Embryonic facial prominence (tissue), 1 donor: Measurements from ENCODE around the gene ZNF444.

ENCODE experiments used
- DNase-seq: peaks from one replicate; pipeline ENCODE4 v3.0.0-alpha.2; 2016; ENCODE audit errors: extremely low spot score

Gene ZNF444

DNA sequence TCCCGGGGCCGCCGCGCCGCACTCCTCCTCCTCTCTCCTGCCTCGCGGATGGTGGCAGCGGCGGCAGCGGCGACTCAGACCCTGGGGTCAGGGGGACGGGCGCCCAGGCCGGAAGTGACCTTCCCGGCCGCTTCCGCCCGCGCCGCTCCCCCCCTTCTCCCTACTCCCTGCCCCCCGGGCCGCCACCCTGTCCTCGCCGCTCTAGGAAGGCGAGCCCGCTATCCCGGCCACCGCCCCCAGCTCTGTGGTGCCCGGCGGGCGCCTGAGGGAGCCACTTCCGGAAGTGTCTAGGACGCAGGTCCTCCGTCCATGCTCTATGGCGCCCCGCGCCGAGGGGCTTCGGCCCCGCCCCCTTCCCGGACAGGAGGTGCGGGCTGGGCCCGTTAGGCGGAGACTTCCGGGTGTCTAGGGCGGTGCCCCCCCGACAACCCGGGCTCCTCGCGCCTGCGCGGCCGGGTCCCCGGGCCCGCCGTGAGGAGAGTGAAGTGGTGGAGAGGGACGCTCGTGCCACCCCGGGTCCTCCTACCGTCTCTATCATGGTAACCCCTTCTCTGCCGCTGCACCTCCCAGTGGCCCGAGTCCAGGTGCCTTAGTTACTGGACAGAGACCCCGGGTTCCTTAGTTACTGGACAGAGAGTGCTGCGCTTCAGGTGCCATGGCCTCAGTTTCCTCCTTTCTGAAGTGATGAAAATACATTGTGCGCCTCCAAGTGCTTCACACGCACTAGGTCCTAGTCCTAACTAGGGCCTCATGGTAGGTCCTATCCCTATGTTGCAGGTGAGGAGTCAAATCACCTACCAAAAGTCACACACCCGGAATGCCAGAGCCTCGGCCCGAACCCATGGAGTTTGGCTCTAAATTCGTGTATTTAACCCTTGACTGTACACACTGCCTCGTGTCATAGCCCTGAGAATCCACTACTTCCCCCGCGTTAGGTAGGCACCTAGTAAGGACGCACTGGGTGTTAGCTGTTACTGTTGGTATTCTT lies 19.6 kb upstream of the ZNF444 start, which contains the start of gene ZNF787:
Gene ZNF787 (minus strand): TSS at position 116 of the 988 bp plus-strand sequence. CDS start 18,078 bp downstream, outside the sequence.
- peak; percentile 93 for DNase-seq

DNA sequence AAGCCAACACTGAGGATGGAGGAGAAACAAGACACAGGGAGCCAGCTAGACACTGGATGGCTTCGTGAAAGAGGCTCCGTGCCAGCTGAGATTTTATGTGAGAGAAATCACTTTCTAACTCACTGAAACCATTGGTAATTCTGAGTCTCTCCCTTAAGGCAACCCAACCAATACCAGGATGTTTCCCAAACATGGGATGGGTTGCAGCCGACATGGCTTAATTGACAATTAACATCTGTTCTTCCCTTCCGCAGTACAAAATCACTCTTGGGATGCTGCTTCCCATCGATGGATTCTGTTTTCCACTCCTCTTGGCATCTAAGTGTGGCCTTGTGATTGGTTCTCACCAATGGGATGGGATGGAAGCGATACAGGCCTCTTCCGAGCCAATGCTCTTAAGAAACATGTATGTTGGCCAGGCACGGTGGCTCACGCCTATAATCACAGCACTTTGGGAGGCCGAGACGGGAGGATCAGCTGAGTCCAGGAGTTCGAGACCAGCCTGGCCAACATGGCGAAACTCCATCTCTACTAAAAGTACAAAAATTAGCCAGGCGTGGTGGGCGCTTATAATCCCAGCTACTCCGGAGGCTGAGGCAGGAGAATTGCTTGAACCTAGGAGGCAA lies 17.7 kb upstream of the ZNF444 start:
- DNase-seq: no peak

DNA sequence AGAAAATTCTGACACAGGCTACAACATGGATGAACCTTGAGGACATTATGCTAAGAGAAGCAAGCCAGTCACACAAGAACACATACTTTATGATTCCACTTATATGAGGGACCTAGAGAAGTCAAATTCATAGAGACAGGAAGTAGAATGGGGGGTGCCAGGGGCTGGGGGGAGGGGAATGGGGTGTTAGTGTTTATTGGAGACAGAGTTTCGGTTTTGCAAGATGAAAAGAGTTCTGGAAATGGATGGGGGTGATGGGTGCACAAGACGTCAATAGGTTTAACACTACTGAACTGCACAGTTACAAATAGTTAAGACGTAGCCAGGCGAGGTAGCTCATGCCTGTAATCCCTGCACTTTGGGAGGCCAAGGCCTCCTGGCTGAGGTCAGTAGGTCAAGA lies 16.5 kb upstream of the ZNF444 start:
- no peak for DNase-seq

DNA sequence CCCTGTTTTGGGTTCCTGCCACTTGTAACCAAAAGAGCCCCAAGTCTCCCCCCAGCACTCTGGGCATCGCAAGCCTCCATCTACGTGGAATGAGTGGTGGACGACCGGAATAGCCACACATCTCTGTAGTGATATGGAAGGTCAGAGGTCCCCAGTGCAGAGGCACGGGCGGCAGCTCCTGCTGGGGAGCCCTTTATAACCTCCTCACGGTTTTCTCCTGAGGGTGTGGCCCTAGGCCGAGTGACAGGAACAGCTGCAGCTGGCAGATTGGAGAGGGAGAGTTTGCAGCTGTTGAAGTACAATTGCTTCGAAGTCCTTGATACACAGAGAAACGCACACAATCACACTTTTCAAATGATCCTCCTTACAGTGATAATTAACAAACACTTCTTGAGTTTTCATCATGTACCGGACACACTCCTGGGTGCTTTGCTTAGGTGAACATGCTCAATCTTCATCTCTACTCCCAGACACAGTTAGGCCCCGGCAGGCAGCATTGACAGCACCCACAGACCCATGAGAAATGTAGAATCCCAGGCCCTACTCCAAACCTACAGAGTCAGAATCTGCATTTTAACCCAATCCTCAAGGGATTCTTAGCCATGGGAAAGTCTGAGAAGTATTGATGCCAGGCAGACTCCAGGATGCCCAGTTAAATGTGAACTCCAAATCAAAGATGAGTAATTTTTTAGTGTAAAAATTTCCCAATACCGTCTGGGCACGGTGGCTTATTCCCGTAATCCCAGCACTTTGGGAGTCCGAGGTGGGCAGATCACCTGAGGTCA lies 15.1 kb upstream of the ZNF444 start:
- DNase-seq: no peak

DNA sequence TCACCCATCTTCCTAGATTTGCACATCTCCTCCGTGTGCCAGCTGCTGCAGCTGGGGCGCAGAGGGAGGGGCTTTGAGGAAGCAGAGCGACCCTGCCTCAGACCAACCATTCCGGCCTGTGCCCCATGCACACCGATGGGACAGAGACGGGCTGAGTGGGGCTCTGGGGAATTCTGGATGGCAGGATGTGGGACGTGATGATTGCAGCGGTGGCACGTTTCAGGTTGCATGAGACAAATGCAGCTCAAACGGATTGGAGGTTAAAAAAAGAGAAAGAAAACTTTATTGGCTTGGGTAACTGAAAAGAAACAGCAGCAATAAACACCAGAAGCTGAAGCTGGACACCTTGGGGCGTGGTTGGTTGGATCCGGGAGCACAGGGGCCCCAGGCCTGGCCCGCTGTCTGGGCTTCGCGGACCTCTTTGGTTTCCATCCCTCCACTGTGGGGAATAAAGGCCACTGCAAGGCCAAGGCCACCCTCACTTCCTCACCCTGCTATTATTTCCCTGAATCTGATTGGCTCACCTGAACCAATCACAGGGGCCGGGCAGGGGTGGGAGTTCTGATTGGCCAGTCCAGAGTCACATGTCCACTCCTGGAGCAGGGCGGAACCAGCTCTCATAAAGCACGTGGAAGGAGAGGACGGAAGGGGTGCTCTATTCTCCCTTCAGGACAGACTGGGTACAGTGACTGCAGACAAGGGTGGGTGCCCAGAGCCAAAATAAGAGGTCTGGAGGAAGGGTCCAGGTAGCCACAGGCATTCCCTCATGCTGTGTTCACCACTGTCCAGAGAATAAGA lies 13.9 kb upstream of the ZNF444 start:
- DNase-seq: no peak

DNA sequence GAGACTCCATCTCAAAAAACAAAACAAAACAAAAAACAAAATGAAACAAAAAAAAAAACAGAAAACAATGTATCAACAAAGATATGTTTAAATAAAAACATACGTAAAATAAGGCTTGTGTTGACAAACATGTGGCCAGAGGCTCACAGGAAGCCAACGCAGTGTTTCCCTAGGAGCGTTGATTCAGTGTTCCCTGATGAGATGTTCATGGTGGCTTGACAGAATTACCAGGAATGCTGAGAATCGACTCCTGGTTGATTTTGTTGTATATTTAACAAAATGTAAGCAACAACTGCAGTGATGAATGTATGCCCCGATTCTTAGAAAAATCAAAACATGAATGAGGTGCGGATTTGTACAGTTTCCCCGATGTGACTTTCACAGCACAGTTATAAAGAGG lies 11.1 kb upstream of the ZNF444 start:
- no peak for DNase-seq

DNA sequence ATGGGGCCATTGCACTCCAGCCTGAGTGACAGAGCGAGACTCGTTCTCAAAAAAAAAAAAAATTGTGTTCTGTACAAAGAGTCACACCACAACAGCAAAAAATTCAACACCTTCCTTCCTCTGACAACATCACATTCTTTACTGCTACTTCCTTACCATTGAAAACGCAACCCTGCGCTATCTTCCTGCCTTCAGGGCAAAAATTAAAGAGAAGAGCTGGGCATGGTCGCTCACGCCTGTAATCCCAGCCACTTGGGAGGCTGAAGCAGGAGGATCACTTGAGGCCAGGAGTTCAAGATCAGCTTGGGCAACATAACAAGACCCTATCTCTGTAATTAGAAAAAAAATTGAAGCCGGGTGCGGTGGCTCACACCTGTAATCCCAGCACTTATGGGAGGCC lies 9.4 kb upstream of the ZNF444 start:
- no peak for DNase-seq

DNA sequence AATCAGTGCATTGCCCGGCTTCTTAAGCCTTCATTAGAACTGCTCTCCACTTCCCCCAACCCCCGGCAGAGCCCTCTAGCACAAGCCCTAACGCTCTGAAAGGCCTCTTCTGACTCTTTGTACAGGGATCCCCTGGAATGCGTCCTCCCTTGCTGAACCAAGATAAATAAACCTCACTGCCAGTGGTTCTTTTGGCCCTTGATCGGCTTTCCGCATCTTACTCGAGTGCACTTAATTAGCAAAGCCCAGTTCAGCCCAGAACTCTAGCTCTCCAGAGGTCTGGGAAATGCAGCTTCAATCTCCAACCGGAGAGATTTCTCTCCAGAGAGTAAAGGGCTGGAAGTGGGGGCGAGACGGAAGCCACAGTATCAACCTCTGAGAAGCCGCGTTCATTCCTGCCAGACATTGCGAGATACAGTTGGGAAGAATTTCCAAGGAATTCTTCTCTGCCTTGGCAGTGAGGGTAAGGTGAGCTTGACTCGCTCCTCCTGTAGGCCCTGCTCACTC lies 8.7 kb upstream of the ZNF444 start:
- no peak for DNase-seq

DNA sequence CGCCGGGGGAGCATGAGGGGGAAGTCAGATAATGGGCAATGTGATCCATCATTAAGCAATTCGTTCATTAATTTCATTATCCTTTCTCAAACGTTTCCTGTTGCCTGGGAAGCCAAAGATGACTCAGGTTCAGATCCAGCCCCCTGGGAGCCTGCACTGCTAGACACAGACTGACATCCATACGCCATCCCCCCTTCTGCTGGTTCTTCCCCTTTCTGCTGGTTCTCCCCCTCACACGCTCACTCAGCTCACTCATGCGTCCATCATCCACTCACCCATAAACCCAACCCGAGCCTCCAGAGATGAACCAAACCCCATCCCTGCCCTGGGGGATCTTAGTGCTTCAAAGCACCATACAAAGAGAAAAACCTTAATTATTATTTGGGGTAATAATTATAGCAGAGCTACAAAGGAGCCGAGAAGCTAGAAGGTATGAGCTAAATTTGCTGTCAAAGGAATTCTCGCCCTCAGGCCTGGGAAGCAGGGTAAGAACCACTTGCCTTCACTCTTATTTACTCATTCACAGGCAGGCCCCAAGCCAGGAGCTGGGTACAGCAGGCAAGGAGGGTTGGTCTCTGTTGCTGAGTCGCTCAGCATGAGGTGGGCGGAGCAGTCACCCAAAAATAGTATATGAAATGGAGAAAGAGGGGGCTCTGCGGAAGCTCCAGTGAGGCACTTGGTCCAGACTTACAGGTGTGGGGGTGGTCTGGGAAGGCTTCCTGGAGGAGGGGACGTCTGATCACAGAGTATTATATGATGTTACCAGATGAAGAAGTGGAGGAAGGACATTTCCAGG lies 7.0 kb upstream of the ZNF444 start:
- no peak for DNase-seq

DNA sequence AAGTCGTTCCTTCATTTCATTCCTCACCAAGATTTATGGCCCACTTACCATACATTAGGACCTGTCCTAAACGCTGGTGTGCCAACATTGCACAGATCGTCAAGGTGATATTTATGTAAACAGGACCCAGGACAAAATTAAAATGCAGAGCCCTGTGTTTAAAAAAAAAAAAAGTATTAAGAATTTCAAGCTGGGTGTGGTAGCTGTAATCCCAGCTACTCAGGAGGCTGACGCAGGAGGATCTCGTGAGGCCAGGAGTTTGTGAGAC lies 6.5 kb upstream of the ZNF444 start:
- DNase-seq: no peak

DNA sequence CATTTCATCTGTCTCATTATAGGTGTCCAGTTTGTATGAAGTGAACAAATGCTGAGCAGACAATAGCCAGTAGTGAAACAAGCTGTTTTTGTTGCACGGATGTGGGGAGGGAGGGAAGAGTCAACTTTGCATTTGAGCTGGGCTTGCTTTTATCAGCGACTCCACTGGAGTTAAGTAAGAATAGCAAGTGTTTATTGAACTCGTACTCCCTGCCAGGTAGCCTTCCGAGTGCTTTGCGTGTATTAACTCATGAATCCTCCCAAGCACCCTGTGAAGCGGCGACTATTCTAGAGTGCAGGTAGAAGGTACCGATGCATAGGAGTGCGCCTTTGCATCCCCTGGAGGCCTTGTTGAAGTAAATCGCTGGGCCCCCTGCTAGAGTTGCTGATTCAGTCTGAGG lies 4.7 kb upstream of the ZNF444 start:
- DNase-seq: no peak

DNA sequence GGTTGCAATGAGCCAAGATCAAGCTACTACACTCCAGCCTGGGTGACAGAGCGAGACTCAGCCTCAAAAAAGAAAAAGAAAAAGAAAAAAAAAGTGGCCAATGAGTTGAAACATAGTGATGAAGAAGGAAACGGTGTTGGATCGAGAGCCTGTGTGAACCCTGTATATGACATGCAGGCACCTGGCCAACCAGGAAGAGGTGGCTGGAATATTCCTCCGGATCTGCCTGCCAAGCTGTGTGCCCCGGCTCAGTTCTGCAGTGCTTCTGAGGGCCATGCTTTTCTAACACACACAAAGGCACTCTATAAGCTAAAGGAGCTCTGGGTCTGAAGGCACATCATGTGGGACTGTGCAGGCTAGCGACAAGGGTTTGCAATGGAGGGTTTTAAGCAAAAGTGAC lies 3.7 kb upstream of the ZNF444 start:
- DNase-seq: no peak

DNA sequence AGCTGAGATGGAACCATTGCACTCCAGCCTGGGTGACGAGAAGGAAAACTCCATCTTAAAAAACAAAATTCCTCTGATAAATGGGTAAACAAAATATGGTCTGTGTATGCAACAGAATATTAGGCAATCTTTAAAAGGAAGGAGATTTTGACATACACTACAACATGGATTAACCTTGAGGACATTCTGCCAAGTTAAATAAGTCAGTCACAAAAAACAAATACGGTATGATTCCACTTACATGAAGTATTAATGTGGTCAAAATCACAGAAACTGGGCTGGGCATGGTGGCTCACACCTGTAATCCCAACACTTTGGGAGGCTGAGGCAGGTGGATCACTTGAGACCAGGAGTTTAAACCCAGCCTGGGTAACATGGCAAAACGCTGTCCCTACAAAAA lies 3.0 kb upstream of the ZNF444 start:
- DNase-seq: no peak

DNA sequence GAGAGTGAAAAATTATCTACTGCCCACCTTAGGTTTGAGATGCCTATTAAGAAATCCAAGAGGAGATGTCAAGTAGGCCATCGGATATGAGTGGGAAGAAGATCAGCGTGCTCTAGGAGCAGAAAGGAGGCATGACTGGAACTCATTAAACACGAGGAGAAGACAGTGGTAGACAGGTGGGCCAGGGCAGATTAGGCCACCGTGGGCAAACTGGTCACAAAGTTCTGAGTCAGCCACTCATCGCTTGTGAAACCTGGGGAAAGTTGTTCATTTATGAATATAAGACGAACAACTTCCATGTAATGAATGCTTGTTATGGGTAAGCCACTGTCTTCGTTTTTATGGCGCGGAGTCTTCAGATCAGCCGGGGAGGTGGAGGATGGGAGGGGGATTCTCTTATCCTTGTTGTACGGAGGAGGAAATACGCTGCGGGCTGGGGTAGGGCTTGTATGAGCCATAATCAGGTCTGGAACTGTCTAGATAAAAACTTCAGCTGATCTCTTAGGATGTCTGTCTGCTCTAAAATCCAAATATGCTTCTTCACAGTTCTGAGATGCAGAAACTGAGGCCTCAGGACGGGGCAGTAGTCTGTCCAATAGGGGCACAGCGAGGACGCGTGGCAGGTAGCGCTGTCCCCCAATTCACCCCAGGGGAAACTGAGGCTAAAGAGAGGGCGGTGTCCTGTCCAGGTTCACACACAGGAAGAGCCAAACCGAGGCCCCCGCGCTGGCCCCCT lies 1.1 kb upstream of the ZNF444 start:
- no peak for DNase-seq

DNA sequence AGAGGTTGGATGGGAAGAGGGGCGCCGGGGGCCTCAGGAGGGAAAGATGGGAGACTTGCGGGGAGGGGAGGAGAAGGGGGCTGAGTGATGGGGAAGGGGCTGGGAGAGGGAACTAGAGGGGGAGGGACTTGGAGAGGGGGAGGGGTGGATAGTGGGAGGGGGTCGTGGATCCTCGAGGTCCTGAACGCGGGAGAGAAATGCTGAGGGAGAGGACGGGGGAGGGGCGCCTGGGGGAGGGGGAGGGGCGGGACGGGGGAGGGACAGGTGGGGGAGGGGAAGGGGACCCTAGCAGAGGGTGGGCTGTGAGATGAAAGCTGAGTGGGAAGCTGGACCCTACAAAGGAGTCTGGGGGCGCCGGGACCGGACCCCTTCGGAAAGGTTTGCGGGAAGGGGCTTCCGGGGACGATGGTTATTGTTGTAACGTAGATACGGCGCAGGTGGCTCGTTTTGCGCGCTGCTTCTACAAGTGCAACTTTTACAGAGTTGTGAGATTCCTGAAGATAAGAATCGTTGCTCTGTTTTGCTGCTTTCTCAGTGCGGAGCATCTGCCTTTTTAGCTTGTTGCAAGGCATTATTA lies 418 bp downstream of the ZNF444 start:
- DNase-seq: peak; percentile 89

DNA sequence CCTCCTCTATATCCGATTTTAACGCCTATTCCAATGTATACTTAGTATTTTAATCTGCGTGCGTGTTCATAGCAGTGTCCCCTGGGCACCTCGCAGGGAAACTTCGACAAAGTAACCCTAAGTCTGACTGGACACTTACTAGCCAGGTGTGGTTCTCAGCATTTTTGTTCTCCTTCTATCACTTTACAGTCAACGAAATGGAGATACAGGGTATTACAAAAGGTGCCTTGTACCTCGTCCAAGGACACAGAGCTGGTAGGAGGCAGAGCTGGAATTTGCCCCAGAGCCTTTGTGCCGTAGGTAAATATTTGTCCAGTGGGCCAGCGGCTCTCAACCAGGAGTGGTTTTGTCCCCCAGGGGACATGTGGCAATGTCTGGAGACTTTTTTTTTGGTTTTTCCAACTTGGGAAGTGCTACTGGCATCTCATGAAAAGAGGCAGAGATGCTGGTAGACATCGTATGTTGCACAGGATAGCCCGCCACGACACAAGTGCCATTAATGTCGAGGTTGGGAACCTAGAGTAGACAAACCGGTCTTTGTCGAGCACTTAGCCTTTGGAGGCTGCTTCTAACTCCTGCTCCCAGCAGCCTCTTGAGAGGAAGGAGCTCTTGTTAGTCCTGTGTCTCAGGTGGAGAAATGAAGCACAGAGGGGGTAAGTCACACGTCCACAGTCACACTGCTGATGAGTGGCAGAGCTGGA lies 1.1 kb downstream of the ZNF444 start:
- no peak for DNase-seq

DNA sequence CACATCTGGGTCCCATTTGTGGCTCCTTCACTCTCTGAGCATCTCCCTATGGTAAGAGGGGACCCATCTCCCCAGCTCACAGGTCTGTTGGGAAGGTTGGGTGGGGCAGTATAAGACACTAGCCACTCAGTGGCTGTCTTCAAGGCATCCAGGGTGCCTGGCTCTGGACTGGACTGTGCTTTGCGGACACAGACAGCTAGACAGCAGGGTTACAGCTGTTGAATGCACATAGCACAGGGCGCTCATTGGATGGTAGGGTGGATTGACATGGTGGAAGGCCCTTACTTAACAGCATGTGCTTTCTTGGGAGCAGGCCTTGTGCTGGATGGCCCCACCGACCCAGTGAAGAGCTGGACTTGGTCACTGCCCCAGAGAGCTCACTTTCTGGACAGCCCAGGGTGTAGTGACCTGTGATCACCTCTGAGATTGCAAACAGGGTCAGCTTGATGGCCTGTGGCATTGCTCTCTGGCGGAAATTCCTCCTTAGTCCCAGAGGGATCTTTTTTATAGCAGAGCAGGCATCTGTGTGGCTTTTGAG lies 1.9 kb downstream of the ZNF444 start:
- DNase-seq: no peak

DNA sequence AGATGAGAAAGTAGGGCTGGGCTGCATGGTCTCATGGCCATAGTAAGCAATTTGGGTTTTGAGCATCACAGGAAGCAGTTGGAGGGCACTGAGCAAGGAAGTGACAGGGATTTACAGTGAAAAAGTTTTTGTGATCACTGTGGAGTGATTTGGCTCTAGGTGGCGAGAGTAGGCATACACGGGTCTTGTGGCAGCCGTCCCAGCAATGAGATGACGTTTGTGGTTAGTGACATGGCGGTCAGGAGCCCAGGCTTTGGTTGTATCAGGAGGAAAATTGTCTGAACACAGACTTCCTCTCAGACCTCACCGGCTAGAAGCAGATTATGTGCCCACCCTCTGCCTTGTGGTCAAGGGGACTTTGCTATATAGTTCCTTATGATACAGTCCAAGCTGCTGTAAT lies 3.3 kb downstream of the ZNF444 start:
- DNase-seq: no peak

DNA sequence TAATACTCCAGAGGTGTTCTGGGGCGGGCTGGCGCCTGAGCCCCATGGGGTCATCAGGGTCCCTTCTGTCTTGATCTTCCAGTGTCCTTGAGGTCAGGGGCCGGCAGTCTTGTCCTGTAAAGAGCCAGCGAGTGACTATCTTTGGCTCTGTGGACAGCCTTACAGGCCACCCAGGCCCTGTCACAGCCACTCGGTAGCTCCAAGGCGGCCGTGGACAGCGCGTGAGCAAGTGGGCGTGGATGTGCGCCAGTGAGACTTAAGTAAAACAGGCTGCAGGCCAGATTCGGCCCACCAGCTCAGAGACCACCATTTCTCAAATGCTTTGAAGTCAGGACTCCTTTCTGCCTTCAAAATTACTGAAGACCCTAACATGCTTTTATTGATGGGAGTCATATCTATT lies 3.7 kb downstream of the ZNF444 start:
- no peak for DNase-seq
